HEK293 (cell line): ENCODE results near the gene COL5A1.
A peak's percentile ranks its signal among the peaks of the same experiment; 100 is the strongest.

Experiments
- CTCF ChIA-PET: fragments of 350-600 bp; formaldehyde crosslinking; extraction: SDS; loops from one replicate; lab custom pipeline; 2021; ENCODE audit warnings: antibody characterized with exemption; lab: Yijun Ruan, JAX
- POLR2A ChIA-PET: fragments of 300-600 bp; formaldehyde crosslinking; extraction: SDS; loops from one replicate; lab custom pipeline; 2020; ENCODE audit warnings: antibody characterized with exemption, inconsistent platforms; lab: Yijun Ruan, JAX
- H3K27ac ChIP-seq: fragments of 200-500 bp; sonication (Bioruptor generic); 2 replicates; pipeline ENCODE4 v1.5.1; 2014; ENCODE audit warnings: low read depth, low read length, control low read depth, inconsistent platforms; ENCODE audit errors: extremely low read depth
- H3K36me3 ChIP-seq, 2 experiments: fragments of 200-500 bp in 1 of 2; sonication (Bioruptor generic) in 1 of 2; 1 replicate in 1 of 2; 2 replicates in 1 of 2; pipeline ENCODE4 v1.5.1; 2014 to 2017; ENCODE audit warnings: inconsistent platforms in 2 of 2, low read length in 2 of 2; ENCODE audit not compliant: control insufficient read depth in 2 of 2, insufficient read depth in 1 of 2
- H3K4me1 ChIP-seq: fragments of 200-500 bp; sonication (Bioruptor generic); 2 replicates; pipeline ENCODE4 v1.5.1; 2014; ENCODE audit warnings: mild to moderate bottlenecking, low read length, inconsistent platforms; ENCODE audit not compliant: control insufficient read depth, insufficient read depth
- H3K4me3 ChIP-seq: 2 replicates; pipeline ENCODE4 v1.5.1; 2011; ENCODE audit warnings: low read depth, mild to moderate bottlenecking, control low read depth, low read length, moderate library complexity
- H3K9me3 ChIP-seq: fragments of 200-500 bp; sonication (Bioruptor generic); 2 replicates; pipeline ENCODE4 v1.5.1; 2014; ENCODE audit warnings: low read depth, low read length, inconsistent platforms; ENCODE audit not compliant: control insufficient read depth, insufficient read depth
- EGR2 ChIP-seq: fragments of 450-650 bp; formaldehyde crosslinking; IDR thresholded peaks from 2 replicates; pipeline ENCODE4 v1.5.1; 2016; ENCODE audit warnings: low read depth, missing biosample characterization, missing genetic modification characterization
- HOXC10 ChIP-seq: sonication (generic); formaldehyde crosslinking; IDR thresholded peaks from 2 replicates; pipeline ENCODE4 v1.8.1; 2023; ENCODE audit warnings: mild to moderate bottlenecking, missing genetic modification reagents
- ZFHX2 ChIP-seq: fragments of 450-650 bp; formaldehyde crosslinking; conservative IDR thresholded peaks from 2 replicates; pipeline ENCODE4 v1.5.1; 2016; ENCODE audit warnings: missing biosample characterization, missing genetic modification characterization
- ZFP37 ChIP-seq: fragments of 450-650 bp; formaldehyde crosslinking; IDR thresholded peaks from 2 replicates; pipeline ENCODE4 v1.5.1; 2016; ENCODE audit warnings: missing biosample characterization, missing genetic modification characterization
- ZNF10 ChIP-seq: fragments of 450-650 bp; formaldehyde crosslinking; IDR thresholded peaks from 2 replicates; pipeline ENCODE4 v1.5.1; 2017; ENCODE audit warnings: missing biosample characterization, missing genetic modification characterization
- ZNF114 ChIP-seq: fragments of 450-650 bp; formaldehyde crosslinking; IDR thresholded peaks from 2 replicates; pipeline ENCODE4 v1.5.0; 2017; ENCODE audit warnings: missing biosample characterization, missing genetic modification characterization
- ZNF292 ChIP-seq: fragments of 450-650 bp; formaldehyde crosslinking; IDR thresholded peaks from 2 replicates; pipeline ENCODE4 v1.5.1; 2016; ENCODE audit warnings: low read depth, missing biosample characterization, missing genetic modification characterization, borderline replicate concordance
- ZNF391 ChIP-seq: fragments of 450-650 bp; formaldehyde crosslinking; IDR thresholded peaks from 2 replicates; pipeline ENCODE4 v1.5.1; 2016; ENCODE audit warnings: low read depth, missing biosample characterization, missing genetic modification characterization, borderline replicate concordance
- ZNF433 ChIP-seq: fragments of 450-650 bp; formaldehyde crosslinking; IDR thresholded peaks from 2 replicates; pipeline ENCODE4 v1.5.1; 2016; ENCODE audit warnings: missing biosample characterization, missing genetic modification characterization, low read depth
- ZNF48 ChIP-seq: fragments of 450-650 bp; formaldehyde crosslinking; IDR thresholded peaks from 2 replicates; pipeline ENCODE4 v1.5.1; 2016; ENCODE audit warnings: missing biosample characterization, missing genetic modification characterization
- ZNF501 ChIP-seq: fragments of 450-650 bp; formaldehyde crosslinking; IDR thresholded peaks from 2 replicates; pipeline ENCODE4 v1.5.1; 2016; ENCODE audit warnings: missing biosample characterization, missing genetic modification characterization
- ZNF521 ChIP-seq: fragments of 450-650 bp; formaldehyde crosslinking; IDR thresholded peaks from 2 replicates; pipeline ENCODE4 v1.5.1; 2017; ENCODE audit warnings: missing biosample characterization, mild to moderate bottlenecking, missing genetic modification characterization
- ZNF558 ChIP-seq: fragments of 450-650 bp; formaldehyde crosslinking; IDR thresholded peaks from 2 replicates; pipeline ENCODE4 v1.5.1; 2016; ENCODE audit warnings: missing biosample characterization, missing genetic modification characterization
- ZNF768 ChIP-seq: fragments of 450-650 bp; formaldehyde crosslinking; IDR thresholded peaks from 2 replicates; pipeline ENCODE4 v1.5.1; 2018; ENCODE audit warnings: missing biosample characterization, mild to moderate bottlenecking, missing genetic modification characterization
- TF ChIP-seq, protein P1 (sequence below): fragments of 450-650 bp; formaldehyde crosslinking; IDR thresholded peaks from 2 replicates; pipeline ENCODE4 v1.5.1; 2017; ENCODE audit warnings: missing biosample characterization, missing genetic modification characterization
- TF ChIP-seq, protein P2 (sequence below): fragments of 450-650 bp; formaldehyde crosslinking; optimal IDR thresholded peaks from 2 replicates; pipeline ENCODE3; 2016; ENCODE audit warnings: missing biosample characterization, mild to moderate bottlenecking, missing genetic modification characterization
- TF ChIP-seq, protein P3 (sequence below): fragments of 450-650 bp; formaldehyde crosslinking; IDR thresholded peaks from 2 replicates; pipeline ENCODE4 v1.5.1; 2016; ENCODE audit warnings: missing biosample characterization, missing genetic modification characterization

Gene COL5A1

DNA sequence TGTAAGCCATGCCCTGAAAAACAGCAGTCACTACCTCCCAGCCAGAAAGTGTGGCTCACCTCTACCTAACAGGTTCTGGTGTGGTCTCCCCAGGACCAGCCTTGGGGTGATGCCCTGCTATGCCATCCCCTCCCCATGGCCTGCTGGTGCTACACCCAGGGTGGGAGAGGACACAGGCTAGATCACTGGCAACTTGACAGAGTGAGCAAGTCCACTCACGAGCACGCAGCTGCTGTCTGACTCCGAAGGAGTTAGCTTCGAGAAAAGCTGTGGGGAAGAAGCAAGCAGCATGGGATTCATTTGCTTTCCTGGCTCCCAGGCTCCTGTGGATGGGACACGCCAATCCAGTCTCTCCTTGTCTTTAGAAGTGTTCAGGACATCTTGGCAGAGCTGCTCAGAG is 102.2 kb downstream of the COL5A1 start:
- H3K9me3 ChIP-seq: no peaks in the 10 kb centered on the region
- CTCF ChIA-PET: interaction anchor here (1.4 to 3.3 kb wide), 2 partner anchors 54 to 295 kb away, joined by 4 to 13 read pairs; no protein-coding TSS in a partner anchor
- no peak overlapping the region for H3K27ac ChIP-seq
- peaks cover 0 to 18% of the 10 kb centered on the region in 2 experiments; a peak in 1 of 3 replicates for H3K36me3 ChIP-seq
- no peak overlapping the region for H3K4me3 ChIP-seq
- POLR2A ChIA-PET: no interaction called here
- no peaks in the 10 kb centered on the region for H3K4me1 ChIP-seq
- TF ChIP-seq ZNF501 (no peak), HOXC10 (CRISPR knock-in tag) (no peak), ZNF521 (tag by site-specific recombination) (no peak), ZFP37 (tag by site-specific recombination) (no peak), ZNF558 (no peak), ZNF433 (no peak)

DNA sequence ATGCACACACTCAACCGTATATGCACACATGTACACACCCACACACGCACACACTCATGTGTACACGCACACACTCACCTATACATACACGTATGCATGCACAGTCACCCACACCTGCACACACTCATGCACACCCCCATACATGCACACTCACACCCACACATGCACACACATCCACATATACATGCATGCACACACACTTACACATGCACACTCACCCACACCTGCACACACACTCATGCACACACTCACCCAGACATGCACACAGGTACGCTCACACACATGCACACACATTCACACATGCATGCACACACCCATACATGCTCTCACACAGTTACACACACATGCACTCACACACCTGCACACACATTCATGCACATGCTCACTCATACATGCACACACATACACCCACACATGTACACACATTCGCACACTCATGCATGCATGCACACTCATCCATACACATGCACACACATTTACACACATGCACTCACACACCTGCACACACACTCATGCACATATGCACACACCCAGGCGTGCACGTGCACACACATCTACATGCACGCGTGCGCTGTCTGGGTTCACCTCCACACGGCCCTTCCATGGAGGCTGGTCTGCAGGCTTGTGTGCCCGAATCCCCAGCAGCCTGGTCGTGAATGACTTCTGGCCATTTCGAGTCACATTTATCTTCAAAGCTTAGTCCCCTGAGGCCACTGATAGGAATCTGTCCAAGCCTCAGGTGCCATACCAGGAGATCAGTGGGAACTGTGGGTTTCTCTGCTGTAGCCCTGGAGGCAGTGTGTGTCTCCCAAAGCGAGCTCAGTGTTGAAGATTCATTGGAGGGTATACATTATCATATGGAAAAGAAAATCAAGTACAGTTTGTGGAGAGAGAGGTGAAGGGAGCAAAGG is 103.0 kb downstream of the COL5A1 start:
- H3K36me3 ChIP-seq: peaks cover 0 to 18% of the 10 kb centered on the region in 2 experiments; a peak in 1 of 3 replicates
- H3K27ac ChIP-seq: no peak overlapping the region
- POLR2A ChIA-PET: no interaction called here
- TF ChIP-seq ZNF391 (tag by site-specific recombination): no peak
- TF ChIP-seq ZNF10 (tag by site-specific recombination): no peak
- TF ChIP-seq ZNF114 (tag by site-specific recombination): 0 out of 2 replicates have a peak, but pooled peaks have one; percentile 41
- TF ChIP-seq ZNF48 (tag by site-specific recombination): 0 out of 2 replicates have a peak, but pooled peaks have one; percentile 27
- TF ChIP-seq, protein P1, sequence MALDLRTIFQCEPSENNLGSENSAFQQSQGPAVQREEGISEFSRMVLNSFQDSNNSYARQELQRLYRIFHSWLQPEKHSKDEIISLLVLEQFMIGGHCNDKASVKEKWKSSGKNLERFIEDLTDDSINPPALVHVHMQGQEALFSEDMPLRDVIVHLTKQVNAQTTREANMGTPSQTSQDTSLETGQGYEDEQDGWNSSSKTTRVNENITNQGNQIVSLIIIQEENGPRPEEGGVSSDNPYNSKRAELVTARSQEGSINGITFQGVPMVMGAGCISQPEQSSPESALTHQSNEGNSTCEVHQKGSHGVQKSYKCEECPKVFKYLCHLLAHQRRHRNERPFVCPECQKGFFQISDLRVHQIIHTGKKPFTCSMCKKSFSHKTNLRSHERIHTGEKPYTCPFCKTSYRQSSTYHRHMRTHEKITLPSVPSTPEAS (tag by site-specific recombination): peak; percentile 96
- 0 out of 2 replicates have a peak, but pooled peaks have one; percentile 13 for TF ChIP-seq EGR2 (tag by site-specific recombination)
- TF ChIP-seq ZFHX2 (tag by site-specific recombination): peak; percentile 39
- TF ChIP-seq ZNF292 (tag by site-specific recombination): no peak
- TF ChIP-seq, protein P2, sequence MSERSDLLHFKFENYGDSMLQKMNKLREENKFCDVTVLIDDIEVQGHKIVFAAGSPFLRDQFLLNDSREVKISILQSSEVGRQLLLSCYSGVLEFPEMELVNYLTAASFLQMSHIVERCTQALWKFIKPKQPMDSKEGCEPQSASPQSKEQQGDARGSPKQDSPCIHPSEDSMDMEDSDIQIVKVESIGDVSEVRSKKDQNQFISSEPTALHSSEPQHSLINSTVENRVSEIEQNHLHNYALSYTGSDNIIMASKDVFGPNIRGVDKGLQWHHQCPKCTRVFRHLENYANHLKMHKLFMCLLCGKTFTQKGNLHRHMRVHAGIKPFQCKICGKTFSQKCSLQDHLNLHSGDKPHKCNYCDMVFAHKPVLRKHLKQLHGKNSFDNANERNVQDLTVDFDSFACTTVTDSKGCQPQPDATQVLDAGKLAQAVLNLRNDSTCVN: peak; percentile 19
- TF ChIP-seq, protein P3, sequence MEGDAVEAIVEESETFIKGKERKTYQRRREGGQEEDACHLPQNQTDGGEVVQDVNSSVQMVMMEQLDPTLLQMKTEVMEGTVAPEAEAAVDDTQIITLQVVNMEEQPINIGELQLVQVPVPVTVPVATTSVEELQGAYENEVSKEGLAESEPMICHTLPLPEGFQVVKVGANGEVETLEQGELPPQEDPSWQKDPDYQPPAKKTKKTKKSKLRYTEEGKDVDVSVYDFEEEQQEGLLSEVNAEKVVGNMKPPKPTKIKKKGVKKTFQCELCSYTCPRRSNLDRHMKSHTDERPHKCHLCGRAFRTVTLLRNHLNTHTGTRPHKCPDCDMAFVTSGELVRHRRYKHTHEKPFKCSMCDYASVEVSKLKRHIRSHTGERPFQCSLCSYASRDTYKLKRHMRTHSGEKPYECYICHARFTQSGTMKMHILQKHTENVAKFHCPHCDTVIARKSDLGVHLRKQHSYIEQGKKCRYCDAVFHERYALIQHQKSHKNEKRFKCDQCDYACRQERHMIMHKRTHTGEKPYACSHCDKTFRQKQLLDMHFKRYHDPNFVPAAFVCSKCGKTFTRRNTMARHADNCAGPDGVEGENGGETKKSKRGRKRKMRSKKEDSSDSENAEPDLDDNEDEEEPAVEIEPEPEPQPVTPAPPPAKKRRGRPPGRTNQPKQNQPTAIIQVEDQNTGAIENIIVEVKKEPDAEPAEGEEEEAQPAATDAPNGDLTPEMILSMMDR (tag by site-specific recombination): no peak
- TF ChIP-seq ZNF768 (tag by site-specific recombination): no peak
- TF ChIP-seq, all 188 proteins: peak for 6
- Histone ChIP-seq H3K9me3 (no peaks in the 10 kb centered on the region), H3K4me3 (no peak overlapping the region), H3K4me1 (no peaks in the 10 kb centered on the region)
- CTCF ChIA-PET: interaction anchor here (1.4 to 3.3 kb wide), 2 partner anchors 55 to 296 kb away, joined by 4 to 13 read pairs; no protein-coding TSS in a partner anchor
